Heart right ventricle (tissue), 16 donors: ENCODE data around the gene SRGAP1. TPM values are rescaled to one million over a fixed set of nuclear protein-coding genes. Genes with fewer than 3 reads are reported as not detected.

Experiments used
- ATAC-seq, 8 donors: fragments of 200-7000 bp; cut with Tn5 transposase; one replicate each; pipeline ENCODE4 v1.9.1; 2020; ENCODE audit warnings: mild to moderate bottlenecking in 8 of 8, moderate library complexity in 8 of 8, moderate number of reproducible peaks in 1 of 8
- DNase-seq, 2 donors: peaks; one replicate each; pipeline ENCODE4 v3.0.0-alpha.2; 2020
- H3K27ac ChIP-seq, 10 donors: fragments of 200-600 bp; sonication (generic) in 2 of 10; one replicate each; pipeline versions ENCODE4 v1.5.0 to v1.8.0; 2020 to 2022; ENCODE audit warnings: mild to moderate bottlenecking in 3 of 10
- H3K27me3 ChIP-seq, 7 donors: fragments of 200-600 bp; one replicate each; pipeline ENCODE4 v1.8.0; 2021 to 2022; ENCODE audit warnings: mild to moderate bottlenecking in 2 of 7
- H3K36me3 ChIP-seq, 9 donors: fragments of 200-600 bp; sonication (generic) in 1 of 9; one replicate each; pipeline versions ENCODE4 v1.5.0 to v1.8.0; 2020 to 2022; ENCODE audit warnings: mild to moderate bottlenecking in 2 of 9
- H3K4me1 ChIP-seq, 9 donors: fragments of 200-600 bp; sonication (generic) in 1 of 9; one replicate each; pipeline versions ENCODE4 v1.5.0 to v1.8.0; 2020 to 2022; ENCODE audit warnings: mild to moderate bottlenecking in 4 of 9
- H3K4me3 ChIP-seq, 10 donors: fragments of 200-600 bp; sonication (generic) in 2 of 10; one replicate each; pipeline versions ENCODE4 v1.5.0 to v1.8.0; 2020 to 2022; ENCODE audit warnings: mild to moderate bottlenecking in 7 of 10, moderate library complexity in 2 of 10
- H3K9me3 ChIP-seq, 11 donors: fragments of 200-600 bp in 10 of 11; sonication (generic) in 2 of 11; one replicate each; pipeline versions ENCODE4 v1.5.0 to v1.8.0; 2013 to 2022; ENCODE audit warnings: mild to moderate bottlenecking in 2 of 11, control low read depth in 1 of 11, moderate library complexity in 1 of 11
- WGBS, 2 donors: extraction: QIAGEN DNeasy Blood & Tissue Kit; methylation state at CpG; one replicate each; pipeline ENCODE4 v1.1.7; 2013; ENCODE audit warnings: inconsistent platforms in 1 of 2; 5-methylcytosine and 5-hydroxymethylcytosine counted together
- intact Hi-C, 10 donors: fragments of 100-400 bp; cut with DNase I; formaldehyde crosslinking; loops; one replicate each; pipeline versions ENCODE4 v1.11.1 to v1.14.2; 2022
- polyA plus RNA-seq, 2 donors: library from polyadenylated mRNA; stranded (reverse); fragments of 200-250 nt; gene quantifications; one replicate each; pipeline ENCODE4 v1.2.3, GENCODE V29; 2013
- total RNA-seq, 10 donors: library from RNA; stranded (reverse); fragmentation: NEBNext Ultra II Directional in 3 of 10; extraction: Animal tissue kit (Norgen Biotek cat#: 25700) in 3 of 10; gene quantifications; one replicate each; pipeline versions ENCODE4 v1.2.1 to v1.2.4, GENCODE V29; 2021 to 2023
- TF ChIP-seq, protein P1 (sequence below), 9 donors: fragments of 200-600 bp; sonication (generic) in 2 of 9; IDR thresholded peaks; one replicate each; pipeline versions ENCODE4 v1.5.0 to v1.8.0; 2021 to 2022; ENCODE audit warnings: antibody characterized with exemption in 9 of 9, mild to moderate bottlenecking in 5 of 9, moderate library complexity in 1 of 9
- donor health status: Arrhythmogenic right ventricular cardiomyopathy.
- donor health status: ischemic (EF 13 %, LVEDD 7.1; RV severe dilation, severe dysfunction).
- donor health status: healthy with polysubstance abuse.
- donor health status: DM: no; HTN: yes; CAD: no.
- donor health status: DM: no; HTN: no; CAD: no.
- donor health status: ischemic (EF 25% LVEDD 6.9; RV normal size, moderate dysfunction).
- donor health status: ischemic (EF 25% LVEDD 5.7; RV mildly dilated, moderate dysfunction).
- donor health status: healthy.
- donor health status: DM: yes; HTN: yes; CAD: no.
- donor health status: Ischemic cardiomyopathy.
- donor health status: ischemic (EF 35%, LVEDD 5.7; RV mildly dilated, moderate dysfunction).
- donor health status: nonischemic (EF 11% LVEDD 7.7; RV severe dilation, severe dysfunction).
- donor health status: DM: yes; HTN: yes; CAD: no.
- donor health status: PGD.
- donor health status: ischemic (EF 29% LVEDD 5.4; RV normal size, mild dysfunction).
- donor health status: nonischemic (EF 23%, LVEDD 6.1; RV moderate dilation, normal function).

Gene SRGAP1
- total and polyA plus RNA-seq, 12 donors = 1.3 to 6.4 (median 3.6) TPM

DNA sequence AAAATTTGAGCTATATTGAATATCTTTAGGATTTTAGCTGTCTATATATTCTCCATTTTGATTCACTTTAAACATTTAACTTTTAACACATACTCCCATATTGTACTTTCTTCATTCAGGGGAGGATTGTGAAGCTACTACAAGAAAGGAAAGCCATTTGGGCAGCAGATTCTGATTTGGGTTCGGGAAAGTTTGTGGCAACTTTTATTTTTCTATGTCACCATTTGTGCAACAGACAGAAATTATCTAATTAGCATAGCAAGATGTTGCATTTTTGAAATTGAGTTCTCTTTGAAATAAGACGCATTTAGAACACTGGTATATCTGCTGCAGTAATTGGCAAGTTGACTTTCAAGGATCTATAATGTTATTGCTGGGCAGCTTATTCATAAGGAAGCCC, 243.3 kb downstream of the SRGAP1 start:
- Histone ChIP-seq H3K27ac (peak overlapping the region in 8 of 10 donors; percentile 71 to 89 (median 82)), H3K9me3 (no peaks in the 10 kb centered on the region), H3K36me3 (no peaks in the 10 kb centered on the region), H3K4me3 (no peak overlapping the region), H3K27me3 (no peaks in the 10 kb centered on the region), H3K4me1 (peaks cover 6 to 57% (median 34%) of the 10 kb centered on the region in 9 donors)
- WGBS, 2 donors = 71 to 84% methylated on average over 2 of the region's 2 CpGs
- TF ChIP-seq, protein P1, sequence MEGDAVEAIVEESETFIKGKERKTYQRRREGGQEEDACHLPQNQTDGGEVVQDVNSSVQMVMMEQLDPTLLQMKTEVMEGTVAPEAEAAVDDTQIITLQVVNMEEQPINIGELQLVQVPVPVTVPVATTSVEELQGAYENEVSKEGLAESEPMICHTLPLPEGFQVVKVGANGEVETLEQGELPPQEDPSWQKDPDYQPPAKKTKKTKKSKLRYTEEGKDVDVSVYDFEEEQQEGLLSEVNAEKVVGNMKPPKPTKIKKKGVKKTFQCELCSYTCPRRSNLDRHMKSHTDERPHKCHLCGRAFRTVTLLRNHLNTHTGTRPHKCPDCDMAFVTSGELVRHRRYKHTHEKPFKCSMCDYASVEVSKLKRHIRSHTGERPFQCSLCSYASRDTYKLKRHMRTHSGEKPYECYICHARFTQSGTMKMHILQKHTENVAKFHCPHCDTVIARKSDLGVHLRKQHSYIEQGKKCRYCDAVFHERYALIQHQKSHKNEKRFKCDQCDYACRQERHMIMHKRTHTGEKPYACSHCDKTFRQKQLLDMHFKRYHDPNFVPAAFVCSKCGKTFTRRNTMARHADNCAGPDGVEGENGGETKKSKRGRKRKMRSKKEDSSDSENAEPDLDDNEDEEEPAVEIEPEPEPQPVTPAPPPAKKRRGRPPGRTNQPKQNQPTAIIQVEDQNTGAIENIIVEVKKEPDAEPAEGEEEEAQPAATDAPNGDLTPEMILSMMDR (IDR thresholded peaks at IDR 0.05) = no peak
- DNase-seq (no peak), ATAC-seq (no peak)
- intact Hi-C loops = loop anchor here in 5 of 10 donors (5.0 to 10.0 kb wide), 3 partner anchors 240 to 245 kb away; partner anchors contain the start of gene SRGAP1 (in 4 of the 5)

DNA sequence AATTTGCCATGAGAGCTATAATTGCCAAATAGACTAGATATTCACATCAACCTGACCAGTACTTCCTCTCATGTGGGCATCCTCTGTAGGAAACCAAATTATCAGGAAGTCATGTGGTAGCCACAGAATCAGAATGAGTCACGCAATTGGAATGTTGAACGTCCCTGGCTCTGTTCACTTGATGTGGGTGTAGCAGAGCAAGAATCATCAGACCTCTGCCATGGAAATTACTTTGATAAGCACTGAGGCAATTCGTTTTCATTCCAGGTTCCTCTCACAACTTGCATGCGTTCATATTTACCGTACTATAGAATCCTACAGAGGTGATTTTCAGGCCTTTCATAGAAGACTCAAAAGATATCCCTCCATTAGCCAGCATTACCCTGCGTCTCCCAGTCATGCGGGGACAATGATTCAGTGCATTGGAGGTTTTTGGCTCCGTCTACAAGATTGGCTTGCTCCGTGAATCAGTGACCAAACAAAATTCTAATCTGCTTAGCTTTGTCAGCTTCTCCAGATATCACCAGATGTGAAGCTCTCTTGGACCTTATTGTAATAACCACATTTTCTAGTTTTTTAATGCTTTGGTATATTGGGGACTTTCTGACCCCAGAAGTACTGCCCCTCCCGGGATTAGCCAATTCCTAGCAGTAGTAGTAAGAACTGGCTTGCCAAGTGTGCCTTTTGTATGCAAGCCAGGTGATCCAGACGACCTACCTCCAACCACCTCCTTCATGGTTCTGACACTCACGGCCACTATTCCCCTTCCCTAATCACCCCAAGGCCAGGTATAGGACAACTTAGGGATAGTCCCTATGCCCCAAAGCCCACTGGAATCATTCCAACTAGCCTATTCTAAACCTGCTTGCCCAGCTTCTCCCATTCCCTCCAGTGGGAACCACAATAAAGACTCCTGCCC, 244.2 kb downstream of the SRGAP1 start:
- Histone ChIP-seq H3K4me1 (peaks cover 4 to 48% (median 26%) of the 10 kb centered on the region in 9 donors), H3K9me3 (no peaks in the 10 kb centered on the region), H3K27me3 (no peaks in the 10 kb centered on the region), H3K27ac (peak overlapping the region; percentile 17 to 89 (median 80)), H3K4me3 (peak overlapping the region in 5 of 10 donors; percentile 4 to 20 (median 16)), H3K36me3 (no peaks in the 10 kb centered on the region)
- peak; percentile 92 to 97 (median 96) for ATAC-seq
- intact Hi-C loops = loop anchor here in 5 of 10 donors (5.0 to 10.0 kb wide), 3 partner anchors 241 to 246 kb away; partner anchors contain the start of gene SRGAP1 (in 4 of the 5)
- DNase-seq = peak in 1 of 2 donors; percentile 82
- WGBS, 2 donors = 23 to 24% methylated on average over 12 of the region's 12 CpGs
- TF ChIP-seq, protein P1 (IDR thresholded peaks at IDR 0.05) = no peak

DNA sequence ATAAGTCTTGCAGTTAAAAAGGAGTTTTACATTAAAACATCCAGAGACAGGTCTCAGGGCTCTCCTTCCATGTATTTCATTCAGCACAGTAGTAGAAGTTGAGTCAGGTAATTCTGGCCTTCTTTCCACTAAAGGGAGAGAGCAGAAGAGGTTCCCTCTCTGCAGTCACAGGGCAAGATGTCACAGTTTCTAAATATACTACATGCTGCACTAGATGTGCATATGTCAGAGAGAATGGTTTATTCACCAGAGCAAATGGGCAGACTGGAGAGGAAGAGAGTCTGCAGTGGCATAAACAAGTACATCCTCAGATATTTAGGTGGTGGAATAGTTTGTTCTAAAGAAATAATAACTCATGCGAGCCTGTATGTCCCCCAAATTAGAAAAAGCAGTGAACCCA, 245.5 kb downstream of the SRGAP1 start:
- peak in 6 of 8 donors; percentile 60 to 81 (median 64) for ATAC-seq

DNA sequence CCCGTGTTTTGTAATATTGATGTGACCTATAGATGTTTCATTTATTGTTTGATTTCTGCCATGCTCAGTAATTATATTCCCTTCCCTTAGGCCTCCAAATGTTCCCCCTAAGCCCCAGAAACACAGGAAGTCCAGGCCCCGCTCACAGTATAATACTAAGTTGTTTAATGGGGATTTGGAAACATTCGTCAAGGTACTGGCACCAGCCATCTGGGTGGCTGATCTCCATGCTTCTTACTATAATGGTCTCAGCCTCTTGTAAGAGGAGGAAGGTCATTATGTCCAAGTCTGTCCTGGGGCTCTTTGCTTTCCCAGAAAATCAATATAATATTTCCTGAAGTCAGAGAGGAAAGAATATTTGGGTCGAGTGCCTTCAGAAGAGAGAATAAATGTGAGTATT, 246.7 kb downstream of the SRGAP1 start:
- Histone ChIP-seq H3K4me3 (no peak overlapping the region), H3K9me3 (no peaks in the 10 kb centered on the region), H3K36me3 (peaks cover 0 to 6% (median 0%) of the 10 kb centered on the region in 9 donors), H3K27ac (no peak overlapping the region), H3K27me3 (no peaks in the 10 kb centered on the region), H3K4me1 (peaks cover 4 to 44% (median 25%) of the 10 kb centered on the region in 9 donors)
- no peak for DNase-seq
- intact Hi-C loops = loop anchor here in 2 of 10 donors (10.0 kb wide), 2 partner anchors 134 to 246 kb away; partner anchors contain the start of genes KICS2 (in 1 of the 2) and SRGAP1 (in 1 of the 2)
- ATAC-seq = no peak
- 73 to 89% methylated on average over 4 of the region's 4 CpGs for WGBS, 2 donors
- TF ChIP-seq, protein P1 (IDR thresholded peaks at IDR 0.05) = no peak

More for the DNA sequence above, 245.5 kb downstream of the SRGAP1 start:
- WGBS, 2 donors = 81 to 85% methylated on average over 1 of the region's 1 CpG
- H3K27me3 ChIP-seq = no peaks in the 10 kb centered on the region
- TF ChIP-seq, protein P1 (IDR thresholded peaks at IDR 0.05) = no peak
- peak overlapping the region in 8 of 10 donors; percentile 71 to 89 (median 82) for H3K27ac ChIP-seq
- H3K9me3 ChIP-seq = no peaks in the 10 kb centered on the region
- peaks cover 0 to 1% (median 0%) of the 10 kb centered on the region in 9 donors for H3K36me3 ChIP-seq
- H3K4me3 ChIP-seq = no peak overlapping the region
- DNase-seq = no peak
- H3K4me1 ChIP-seq = peaks cover 4 to 42% (median 25%) of the 10 kb centered on the region in 9 donors
- intact Hi-C loops = loop anchor here in 2 of 10 donors (10.0 kb wide), 2 partner anchors 135 to 245 kb away; partner anchors contain the start of genes KICS2 (in 1 of the 2) and SRGAP1 (in 1 of the 2)
